Measurements from ENCODE around the gene EXOC3L4. TPM values are rescaled to one million over a fixed set of nuclear protein-coding genes. Genes with fewer than 3 reads are reported as not detected.

EXOC3L4 gene
- total RNA-seq, 1 donor from 2014 or later: 0.81 TPM

DNA sequence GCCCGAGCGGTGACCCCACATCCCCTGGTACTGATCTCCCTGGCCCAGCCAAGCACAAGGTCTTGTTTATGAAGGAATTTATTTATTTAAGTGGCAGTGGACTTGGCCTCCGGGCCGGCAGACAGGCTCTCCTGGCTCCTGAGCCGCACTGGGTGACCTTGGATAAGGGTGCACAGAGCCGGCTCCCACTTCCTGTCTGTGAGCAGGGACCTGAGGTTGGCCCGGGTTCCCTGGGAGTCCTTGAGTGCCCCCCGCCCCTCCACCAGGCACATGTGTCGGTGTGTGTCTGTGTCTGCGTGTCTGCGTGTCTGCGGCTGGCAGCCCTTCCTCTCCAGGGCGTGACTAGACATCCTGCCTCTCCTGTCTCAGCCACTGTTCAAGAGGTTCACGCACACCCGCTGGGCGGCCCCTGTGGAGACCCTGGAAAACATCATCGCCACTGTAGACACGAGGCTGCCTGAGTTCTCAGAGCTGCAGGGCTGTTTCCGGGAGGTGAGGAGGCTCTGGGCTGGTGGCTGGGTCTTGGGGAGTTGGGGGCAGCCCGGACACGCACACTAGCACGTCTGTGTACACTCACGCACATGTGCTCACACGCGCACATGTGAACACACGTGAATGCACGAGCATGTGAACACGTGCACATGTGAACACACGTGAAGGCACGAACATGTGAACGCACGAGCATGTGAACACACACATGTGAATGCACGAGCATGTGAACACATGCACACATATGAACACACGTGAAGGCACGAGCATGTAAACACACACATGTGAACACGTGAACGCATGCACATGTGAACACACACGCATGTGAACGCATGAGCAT lies 38.1 kb downstream of the EXOC3L4 start:
- Mint-ChIP-seq H3K4me3 (ENCODE audit: unreplicated experiment) (no peak overlapping the region), H3K27ac (ENCODE audit: unreplicated experiment) (peak overlapping the region; percentile 17), H3K9me3 (ENCODE audit: unreplicated experiment) (peaks cover 8% of the 10 kb centered on the region), H3K4me1 (ENCODE audit: low read depth, unreplicated experiment) (peaks cover 3% of the 10 kb centered on the region), H3K36me3 (ENCODE audit: unreplicated experiment) (no peaks in the 10 kb centered on the region), H3K27me3 (ENCODE audit: unreplicated experiment) (peaks cover 18% of the 10 kb centered on the region)
- DNase-seq: no peak
- TF ChIP-seq, protein P1, sequence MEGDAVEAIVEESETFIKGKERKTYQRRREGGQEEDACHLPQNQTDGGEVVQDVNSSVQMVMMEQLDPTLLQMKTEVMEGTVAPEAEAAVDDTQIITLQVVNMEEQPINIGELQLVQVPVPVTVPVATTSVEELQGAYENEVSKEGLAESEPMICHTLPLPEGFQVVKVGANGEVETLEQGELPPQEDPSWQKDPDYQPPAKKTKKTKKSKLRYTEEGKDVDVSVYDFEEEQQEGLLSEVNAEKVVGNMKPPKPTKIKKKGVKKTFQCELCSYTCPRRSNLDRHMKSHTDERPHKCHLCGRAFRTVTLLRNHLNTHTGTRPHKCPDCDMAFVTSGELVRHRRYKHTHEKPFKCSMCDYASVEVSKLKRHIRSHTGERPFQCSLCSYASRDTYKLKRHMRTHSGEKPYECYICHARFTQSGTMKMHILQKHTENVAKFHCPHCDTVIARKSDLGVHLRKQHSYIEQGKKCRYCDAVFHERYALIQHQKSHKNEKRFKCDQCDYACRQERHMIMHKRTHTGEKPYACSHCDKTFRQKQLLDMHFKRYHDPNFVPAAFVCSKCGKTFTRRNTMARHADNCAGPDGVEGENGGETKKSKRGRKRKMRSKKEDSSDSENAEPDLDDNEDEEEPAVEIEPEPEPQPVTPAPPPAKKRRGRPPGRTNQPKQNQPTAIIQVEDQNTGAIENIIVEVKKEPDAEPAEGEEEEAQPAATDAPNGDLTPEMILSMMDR (IDR thresholded peaks at IDR 0.05; ENCODE audit: partially characterized antibody, unreplicated experiment): no peak

- Mint-ChIP-seq H3K36me3 (ENCODE audit: unreplicated experiment) (no peaks in the 10 kb centered on the region), H3K4me1 (ENCODE audit: low read depth, unreplicated experiment) (peaks cover 3% of the 10 kb centered on the region), H3K4me3 (ENCODE audit: unreplicated experiment) (no peak overlapping the region), H3K9me3 (ENCODE audit: unreplicated experiment) (peaks cover 8% of the 10 kb centered on the region), H3K27me3 (ENCODE audit: unreplicated experiment) (peaks cover 12% of the 10 kb centered on the region), H3K27ac (ENCODE audit: unreplicated experiment) (no peak overlapping the region)
- TF ChIP-seq, protein P1 (IDR thresholded peaks at IDR 0.05; ENCODE audit: partially characterized antibody, unreplicated experiment): no peak
- DNase-seq: no peak
Observed at GRCh38 chr14:103133210-103134140, 39.0 kb downstream of the EXOC3L4 start.

GRCh38 chr14:103134405-103134804 lies 39.9 kb downstream of the EXOC3L4 start:
- H3K4me1 Mint-ChIP-seq (ENCODE audit: low read depth, unreplicated experiment): peaks cover 3% of the 10 kb centered on the region
- H3K27ac Mint-ChIP-seq (ENCODE audit: unreplicated experiment): no peak overlapping the region
- no peak for DNase-seq
- peaks cover 6% of the 10 kb centered on the region for H3K9me3 Mint-ChIP-seq (ENCODE audit: unreplicated experiment)
- TF ChIP-seq, protein P1 (IDR thresholded peaks at IDR 0.05; ENCODE audit: partially characterized antibody, unreplicated experiment): no peak
- H3K4me3 Mint-ChIP-seq (ENCODE audit: unreplicated experiment): no peak overlapping the region
- H3K36me3 Mint-ChIP-seq (ENCODE audit: unreplicated experiment): no peaks in the 10 kb centered on the region
- H3K27me3 Mint-ChIP-seq (ENCODE audit: unreplicated experiment): peaks cover 7% of the 10 kb centered on the region

GRCh38 chr14:103134919-103135318 lies 40.4 kb downstream of the EXOC3L4 start:
- H3K36me3 Mint-ChIP-seq (ENCODE audit: unreplicated experiment): peaks cover 5% of the 10 kb centered on the region
- peaks cover 6% of the 10 kb centered on the region for H3K9me3 Mint-ChIP-seq (ENCODE audit: unreplicated experiment)
- H3K27ac Mint-ChIP-seq (ENCODE audit: unreplicated experiment): no peak overlapping the region
- H3K4me1 Mint-ChIP-seq (ENCODE audit: low read depth, unreplicated experiment): peaks cover 6% of the 10 kb centered on the region
- H3K27me3 Mint-ChIP-seq (ENCODE audit: unreplicated experiment): peaks cover 10% of the 10 kb centered on the region
- DNase-seq: no peak
- no peak overlapping the region for H3K4me3 Mint-ChIP-seq (ENCODE audit: unreplicated experiment)
- TF ChIP-seq, protein P1 (IDR thresholded peaks at IDR 0.05; ENCODE audit: partially characterized antibody, unreplicated experiment): no peak
